ENCODE measurements around the gene HNRNPM.

GRCh38 chr19:8416796-8417195, 28.0 kb upstream of the HNRNPM start:
- TF ChIP-seq ZFP3 (CRISPR knock-in tag; IDR thresholded peaks at IDR 0.05): no peak
- no peak for TF ChIP-seq BACH2 (CRISPR knock-in tag; IDR thresholded peaks at IDR 0.05; ENCODE audit: borderline replicate concordance)
- TF ChIP-seq ZFP30 (CRISPR knock-in tag; IDR thresholded peaks at IDR 0.05): no peak
- no peak for TF ChIP-seq ESRRG (CRISPR knock-in tag; IDR thresholded peaks at IDR 0.05)
- TF ChIP-seq ZNF70 (CRISPR knock-in tag; IDR thresholded peaks at IDR 0.05): no peak
- TF ChIP-seq, protein P1, sequence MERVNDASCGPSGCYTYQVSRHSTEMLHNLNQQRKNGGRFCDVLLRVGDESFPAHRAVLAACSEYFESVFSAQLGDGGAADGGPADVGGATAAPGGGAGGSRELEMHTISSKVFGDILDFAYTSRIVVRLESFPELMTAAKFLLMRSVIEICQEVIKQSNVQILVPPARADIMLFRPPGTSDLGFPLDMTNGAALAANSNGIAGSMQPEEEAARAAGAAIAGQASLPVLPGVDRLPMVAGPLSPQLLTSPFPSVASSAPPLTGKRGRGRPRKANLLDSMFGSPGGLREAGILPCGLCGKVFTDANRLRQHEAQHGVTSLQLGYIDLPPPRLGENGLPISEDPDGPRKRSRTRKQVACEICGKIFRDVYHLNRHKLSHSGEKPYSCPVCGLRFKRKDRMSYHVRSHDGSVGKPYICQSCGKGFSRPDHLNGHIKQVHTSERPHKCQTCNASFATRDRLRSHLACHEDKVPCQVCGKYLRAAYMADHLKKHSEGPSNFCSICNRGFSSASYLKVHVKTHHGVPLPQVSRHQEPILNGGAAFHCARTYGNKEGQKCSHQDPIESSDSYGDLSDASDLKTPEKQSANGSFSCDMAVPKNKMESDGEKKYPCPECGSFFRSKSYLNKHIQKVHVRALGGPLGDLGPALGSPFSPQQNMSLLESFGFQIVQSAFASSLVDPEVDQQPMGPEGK (CRISPR knock-in tag; IDR thresholded peaks at IDR 0.05; ENCODE audit: borderline replicate concordance): no peak
- TF ChIP-seq ARNTL (CRISPR knock-in tag; IDR thresholded peaks at IDR 0.05; ENCODE audit: borderline replicate concordance, low read depth): no peak
- no peak for TF ChIP-seq GLIS3 (CRISPR knock-in tag; IDR thresholded peaks at IDR 0.05)
- no peak for TF ChIP-seq CSRNP3 (CRISPR knock-in tag; IDR thresholded peaks at IDR 0.05)
- TF ChIP-seq ZNF8 (CRISPR knock-in tag; IDR thresholded peaks at IDR 0.05): no peak
- no peak for TF ChIP-seq TOX (CRISPR knock-in tag; IDR thresholded peaks at IDR 0.05; ENCODE audit: borderline replicate concordance)
- TF ChIP-seq OSR1 (CRISPR knock-in tag; IDR thresholded peaks at IDR 0.05): no peak
- no peak for TF ChIP-seq RARB (CRISPR knock-in tag; IDR thresholded peaks at IDR 0.05)
- no peak for TF ChIP-seq TSHZ2 (CRISPR knock-in tag; IDR thresholded peaks at IDR 0.05)

Measured in SK-N-SH treated with all-trans-retinoic acid at 6 μM for 48 hours (cell line).